NCI-H187 (cell line): ENCODE measurements around the gene PINLYP.
A peak's percentile ranks its signal among the peaks of the same experiment; 100 is the strongest.

Experiments
- DNase-seq, 2 experiments: peaks; one replicate each; lab custom pipeline; 2025; lab: John Stamatoyannopoulos, UW

PINLYP gene

GRCh38 chr19:43606569-43607229 is 31.1 kb downstream of the PINLYP start:
- no peak for DNase-seq

- DNase-seq = no peak
These were observed 31.9 kb downstream of the PINLYP start for GRCh38 chr19:43607238-43608205.

GRCh38 chr19:43609872-43610271 is 34.3 kb downstream of the PINLYP start:
- no peak for DNase-seq

- DNase-seq = no peak
These were observed 34.9 kb downstream of the PINLYP start for GRCh38 chr19:43610493-43610892.

- DNase-seq = no peak
These were observed 36.2 kb downstream of the PINLYP start, which contains the start of gene SRRM5 for GRCh38 chr19:43611788-43612187. SRRM5 (plus strand) TSS chr19:43612088; CDS start chr19:43612122, 34 bp downstream.

- no peak for DNase-seq
These were observed 36.8 kb downstream of the PINLYP start for GRCh38 chr19:43612374-43612773.

- DNase-seq = no peak
These were observed 40.7 kb downstream of the PINLYP start for GRCh38 chr19:43616306-43616705.

GRCh38 chr19:43616954-43617353 is 41.4 kb downstream of the PINLYP start:
- DNase-seq = no peak

GRCh38 chr19:43618921-43619261 is 43.3 kb downstream of the PINLYP start:
- peak; percentile 63 to 82 for DNase-seq

GRCh38 chr19:43619262-43620060 is 43.9 kb downstream of the PINLYP start, which contains the start of gene ZNF428:
ZNF428 (minus strand) TSS chr19:43619629; CDS start chr19:43614304, 5,325 bp downstream.
- DNase-seq = peak; percentile 92

GRCh38 chr19:43620061-43621001 is 44.7 kb downstream of the PINLYP start:
- no peak for DNase-seq

GRCh38 chr19:43622070-43622469 is 46.5 kb downstream of the PINLYP start:
- DNase-seq = no peak

- no peak for DNase-seq
These were observed 47.4 kb downstream of the PINLYP start for GRCh38 chr19:43622956-43623355.

GRCh38 chr19:43623889-43624670 is 48.5 kb downstream of the PINLYP start:
- DNase-seq = no peak

- no peak for DNase-seq
These were observed 49.3 kb downstream of the PINLYP start for GRCh38 chr19:43624933-43625332.

- no peak for DNase-seq
These were observed 50.4 kb downstream of the PINLYP start for GRCh38 chr19:43625918-43626579.

GRCh38 chr19:43626838-43627237 is 51.2 kb downstream of the PINLYP start:
- no peak for DNase-seq

GRCh38 chr19:43628646-43629326 is 53.2 kb downstream of the PINLYP start:
- no peak for DNase-seq

- DNase-seq = no peak
These were observed 55.9 kb downstream of the PINLYP start for GRCh38 chr19:43631491-43631890.
